ENCODE results near the gene SLC4A9.
"Not testable (repeated sequence)": the region's sequence is repeated elsewhere in the genome, so short reads cannot be mapped to it uniquely, and the experiment has no call there.

The SLC4A9 gene

DNA sequence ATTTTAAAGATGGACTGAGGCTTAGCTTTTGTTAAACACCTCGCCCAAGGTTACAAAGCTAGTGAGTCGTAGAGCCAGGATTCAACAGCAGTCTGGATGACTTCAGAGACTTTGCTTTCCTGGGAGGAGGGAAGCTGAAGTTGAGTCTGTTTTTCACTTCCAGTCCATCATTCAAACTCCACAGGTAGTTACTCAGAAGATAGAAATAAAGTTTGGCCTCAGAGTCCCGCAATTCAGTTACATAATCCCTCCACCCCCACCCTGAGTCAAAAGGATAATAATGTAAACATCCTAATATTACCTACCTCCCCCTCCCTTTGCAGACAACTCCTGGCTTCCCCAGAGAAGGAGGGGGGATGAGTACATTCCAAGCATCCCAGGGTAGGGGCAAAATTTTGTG is 21.7 kb upstream of the SLC4A9 start:
- DNase-seq (ENCODE audit: low read depth), result no peak

DNA sequence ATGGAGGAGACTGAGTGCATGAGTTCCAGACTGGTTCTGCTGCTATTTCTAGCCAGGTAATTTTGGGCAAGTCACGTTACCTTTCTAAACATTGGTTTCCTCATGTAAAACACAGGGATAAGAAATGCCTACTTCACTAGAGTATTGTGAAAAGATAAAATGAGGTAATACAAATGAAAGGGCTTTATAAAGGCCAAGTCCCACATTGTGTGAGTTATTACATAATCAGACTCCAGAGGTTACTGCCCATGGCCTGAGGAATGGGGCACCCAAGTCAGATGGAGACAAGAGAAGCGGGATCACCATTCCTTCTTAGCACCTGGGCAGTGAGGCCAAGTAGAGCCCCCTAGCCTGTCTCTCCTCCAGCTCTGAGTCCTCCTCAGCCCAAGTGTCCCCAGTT is 21.1 kb upstream of the SLC4A9 start:
- DNase-seq (ENCODE audit: low read depth), result no peak

- DNase-seq (ENCODE audit: low read depth), result no peak
Observed at GRCh38 chr5:140339636-140340035, 20.4 kb upstream of the SLC4A9 start.

DNA sequence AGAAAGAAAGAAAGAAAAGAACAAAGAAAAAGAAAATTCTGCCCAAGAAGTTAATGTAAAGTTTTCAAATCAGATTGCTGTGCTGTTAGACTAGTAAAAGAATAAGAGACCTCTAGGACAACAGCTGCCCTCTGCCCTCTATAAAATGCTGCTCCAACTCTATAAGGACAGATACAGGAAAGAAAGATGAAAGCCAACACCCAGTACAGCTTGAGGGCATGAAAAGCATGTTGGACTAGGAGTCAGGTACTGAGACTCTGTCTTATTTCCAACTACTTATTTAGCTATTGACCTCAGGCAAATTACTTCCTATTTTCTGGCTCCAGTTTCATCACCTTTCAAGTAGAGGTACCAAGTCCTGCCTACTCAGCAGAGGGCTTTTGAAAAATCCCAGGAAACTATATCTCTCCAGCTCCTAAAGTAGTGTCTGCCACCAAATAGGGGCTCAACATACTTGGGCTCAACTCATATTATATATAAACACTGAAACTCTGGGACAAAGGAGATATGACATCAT is 19.3 kb upstream of the SLC4A9 start:
- no peak for DNase-seq (ENCODE audit: low read depth)

DNA sequence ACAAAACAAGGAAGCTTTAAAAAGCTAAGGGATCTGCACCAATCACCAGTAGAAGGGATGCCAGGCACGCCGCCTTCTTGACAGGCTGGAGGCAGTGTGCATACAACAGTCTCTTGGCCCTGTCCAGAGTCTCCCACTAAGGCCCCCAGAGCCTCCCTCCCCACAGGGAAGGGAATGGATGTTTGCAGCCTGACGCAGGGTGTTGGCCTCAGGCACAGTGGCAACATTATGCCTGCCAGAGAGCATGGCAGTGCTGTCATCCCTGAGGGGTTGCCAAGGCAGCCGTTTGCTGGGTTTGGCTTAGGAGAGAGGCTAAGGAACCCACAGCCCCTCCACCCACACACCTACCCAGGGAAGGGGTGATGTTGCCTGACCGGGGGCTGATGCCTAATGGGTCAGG is 18.4 kb upstream of the SLC4A9 start:
- DNase-seq (ENCODE audit: low read depth), result peak; percentile 38

DNA sequence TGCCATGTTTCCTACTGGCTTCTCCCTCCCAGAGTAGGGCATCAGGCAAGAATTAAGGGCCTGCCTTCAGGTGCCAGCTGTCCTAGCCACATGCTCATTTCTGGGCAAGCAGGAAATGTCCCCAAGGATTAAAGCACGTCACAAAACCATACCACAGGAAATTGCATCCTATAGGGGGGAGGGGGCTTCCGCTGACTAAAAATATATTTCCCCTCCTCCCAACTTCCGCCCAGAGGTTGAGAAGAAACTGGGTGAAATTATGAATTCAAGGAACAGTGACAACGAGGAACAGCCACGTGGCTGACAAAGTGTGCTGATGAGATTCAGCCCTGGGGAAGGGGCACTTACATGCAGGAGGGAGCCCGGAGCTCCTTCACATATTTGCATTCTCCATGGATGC is 17.7 kb upstream of the SLC4A9 start:
- DNase-seq (ENCODE audit: low read depth), result no peak

DNA sequence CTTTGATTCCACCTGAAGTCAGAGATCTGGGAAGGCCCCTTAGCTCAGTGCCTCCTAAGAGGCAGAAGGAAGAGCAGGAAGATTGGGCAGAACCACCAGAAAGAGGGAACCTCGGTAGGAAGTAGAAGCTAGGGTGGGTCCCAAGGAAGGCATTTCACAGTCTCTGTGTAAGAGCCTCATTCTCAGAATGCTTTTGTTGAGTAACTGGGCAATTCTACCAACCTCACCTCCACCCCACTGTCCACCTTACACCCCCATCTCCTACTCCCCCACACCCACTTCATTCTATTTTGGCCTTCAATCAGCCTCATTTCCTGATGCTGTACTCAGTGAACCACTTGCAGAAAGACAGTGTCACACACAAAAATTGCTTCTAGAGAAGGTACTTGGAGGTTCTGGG is 17.1 kb upstream of the SLC4A9 start:
- DNase-seq (ENCODE audit: low read depth), result no peak

- not testable (repeated sequence) for DNase-seq (ENCODE audit: low read depth)
Observed at GRCh38 chr5:140343849-140344248, 16.1 kb upstream of the SLC4A9 start.

DNA sequence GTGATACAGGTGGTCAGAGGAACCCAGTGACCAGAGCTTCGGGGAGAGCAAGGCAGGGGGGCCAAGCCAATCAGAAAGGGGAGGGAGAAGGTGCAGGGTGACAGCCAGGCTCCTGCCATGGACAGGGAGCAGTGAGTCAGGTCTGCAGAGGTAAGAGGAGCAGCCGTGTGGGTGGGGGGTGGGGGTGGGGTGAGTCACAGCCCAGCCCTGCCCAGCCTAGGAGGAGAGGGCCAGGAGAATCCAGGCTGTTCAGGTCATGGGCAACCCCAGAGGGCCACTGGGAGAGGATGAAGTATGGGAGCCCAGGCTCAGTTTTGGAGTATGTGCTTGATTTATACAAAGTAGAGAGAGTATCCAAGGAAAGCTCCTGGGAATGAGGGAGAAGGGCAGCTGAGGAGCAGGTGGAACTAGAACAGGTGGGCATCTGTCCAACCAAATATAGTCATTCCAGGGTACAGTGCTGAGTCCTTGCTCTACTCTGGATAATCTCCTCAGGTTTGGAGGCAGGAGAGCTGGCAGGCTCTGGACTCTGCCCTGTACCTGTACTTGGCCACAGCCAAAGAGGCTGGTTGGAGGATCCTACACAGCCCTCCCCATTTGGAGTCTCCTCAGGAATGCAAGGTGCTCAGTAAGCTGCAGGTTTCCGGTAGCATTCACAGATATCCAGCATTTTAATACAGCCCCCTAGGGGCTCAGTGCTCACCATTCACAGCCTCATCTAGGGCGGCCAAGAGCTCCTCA is 15.1 kb upstream of the SLC4A9 start:
- DNase-seq (ENCODE audit: low read depth), result no peak

DNA sequence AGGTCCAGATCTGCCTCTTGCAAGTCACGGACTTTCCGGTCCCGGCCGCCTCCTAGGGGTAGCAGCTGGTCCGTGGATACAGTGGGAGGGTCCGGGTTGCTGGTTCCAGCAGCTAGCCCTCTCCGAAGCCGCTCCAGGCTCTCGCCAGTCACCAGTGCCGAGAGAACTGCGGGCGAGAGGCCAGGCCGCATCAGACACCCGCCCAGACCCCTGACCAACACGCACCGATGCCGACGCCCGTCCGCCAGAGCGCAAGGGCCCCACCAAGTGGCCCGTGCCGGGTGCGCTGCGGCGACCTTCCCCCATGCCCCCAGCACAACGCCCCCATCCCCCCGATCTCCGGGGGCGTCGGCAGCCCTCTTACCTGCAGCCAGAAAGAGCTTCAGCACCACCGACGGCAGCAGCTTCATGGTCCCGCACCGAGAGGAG is 14.1 kb upstream of the SLC4A9 start:
- peak; percentile 42 for DNase-seq (ENCODE audit: low read depth)

DNA sequence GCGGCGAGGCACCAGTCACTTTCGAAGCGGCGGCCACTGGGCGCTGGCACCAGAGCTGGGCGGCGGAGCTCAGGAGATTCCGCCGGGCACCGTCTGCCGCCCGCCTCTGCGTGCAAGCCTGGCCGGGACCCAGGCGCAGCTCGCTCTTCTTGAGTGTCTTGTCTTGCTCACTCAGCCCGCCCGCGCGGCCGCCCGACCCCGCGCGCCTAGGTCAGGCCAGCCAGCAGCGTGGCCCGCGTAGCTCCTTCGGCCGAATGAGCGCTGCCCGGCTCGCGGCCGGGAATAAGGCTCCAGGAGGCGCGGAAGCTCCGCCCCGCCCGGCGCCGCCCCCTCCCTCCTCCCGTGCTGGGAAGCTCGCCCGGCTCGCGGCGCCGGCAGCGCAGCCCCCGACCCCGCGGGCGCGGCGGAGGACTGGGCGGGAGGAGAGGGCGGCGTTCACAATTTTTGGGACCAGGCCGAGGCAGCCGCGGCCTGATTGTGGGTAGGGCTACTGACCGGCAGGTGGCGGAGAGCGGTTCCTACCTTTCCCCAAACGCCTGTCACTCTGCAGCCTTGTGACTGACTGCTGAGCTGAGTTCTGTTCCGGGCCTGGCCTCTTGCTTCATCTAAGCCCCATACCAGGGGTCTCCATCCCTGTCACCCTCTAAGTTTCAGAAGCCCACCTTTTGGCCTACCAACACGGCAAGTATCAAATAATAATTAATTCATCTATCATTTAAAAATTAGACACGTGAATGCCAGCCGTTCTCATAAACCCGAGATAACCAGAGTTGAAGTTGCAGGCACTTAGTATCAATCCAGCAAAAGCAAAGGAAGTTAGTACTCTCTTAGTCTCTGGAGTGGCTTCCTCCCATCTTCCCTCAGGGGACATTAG is 13.4 kb upstream of the SLC4A9 start, which contains the start of gene HBEGF:
Gene HBEGF (minus strand): TSS at position 256 of the 874 bp plus-strand sequence. CDS start 275 bp downstream, outside the sequence.
- DNase-seq (ENCODE audit: low read depth), result peak; percentile 49

DNA sequence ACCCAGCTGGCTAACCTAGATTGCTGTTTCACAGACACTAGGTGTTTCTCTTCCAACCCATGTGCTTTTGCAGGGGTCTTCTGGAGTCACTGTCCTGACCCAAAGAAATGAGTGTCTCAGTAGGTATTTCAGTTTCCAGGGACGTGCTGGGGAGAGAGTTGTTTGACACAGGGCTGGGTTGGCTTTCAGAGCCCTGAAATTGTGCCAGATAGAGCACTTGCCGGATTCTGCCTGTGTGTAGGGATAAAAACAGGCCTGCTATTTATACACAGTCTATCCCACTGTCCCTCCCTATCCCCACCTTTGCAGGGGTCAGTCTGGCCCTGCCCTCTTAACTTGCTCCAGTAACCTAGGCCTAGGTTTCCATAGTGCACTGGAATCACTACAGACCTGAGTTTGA is 12.6 kb upstream of the SLC4A9 start:
- no peak for DNase-seq (ENCODE audit: low read depth)

DNA sequence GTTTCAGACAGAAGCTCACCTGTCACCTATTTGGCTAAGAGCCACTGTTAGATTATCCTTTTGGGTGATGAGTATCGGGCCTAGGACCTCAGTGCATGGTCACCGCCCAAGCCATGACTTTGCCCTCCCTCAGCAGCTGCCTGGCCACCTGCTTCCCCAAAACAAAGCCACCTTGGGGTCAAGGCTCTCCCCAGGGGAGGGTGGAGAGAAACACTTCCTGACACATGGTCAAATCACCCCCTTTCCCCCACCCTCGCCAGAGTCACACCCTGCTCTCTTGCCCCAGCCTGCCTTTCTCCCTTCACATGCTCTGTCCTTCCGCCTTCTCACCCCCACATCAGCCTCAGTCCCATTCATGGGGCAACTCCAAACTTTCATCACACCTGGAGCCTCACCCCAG is 11.9 kb upstream of the SLC4A9 start:
- no peak for DNase-seq (ENCODE audit: low read depth)

GRCh38 chr5:140349244-140349643 is 10.8 kb upstream of the SLC4A9 start:
- no peak for DNase-seq (ENCODE audit: low read depth)

DNA sequence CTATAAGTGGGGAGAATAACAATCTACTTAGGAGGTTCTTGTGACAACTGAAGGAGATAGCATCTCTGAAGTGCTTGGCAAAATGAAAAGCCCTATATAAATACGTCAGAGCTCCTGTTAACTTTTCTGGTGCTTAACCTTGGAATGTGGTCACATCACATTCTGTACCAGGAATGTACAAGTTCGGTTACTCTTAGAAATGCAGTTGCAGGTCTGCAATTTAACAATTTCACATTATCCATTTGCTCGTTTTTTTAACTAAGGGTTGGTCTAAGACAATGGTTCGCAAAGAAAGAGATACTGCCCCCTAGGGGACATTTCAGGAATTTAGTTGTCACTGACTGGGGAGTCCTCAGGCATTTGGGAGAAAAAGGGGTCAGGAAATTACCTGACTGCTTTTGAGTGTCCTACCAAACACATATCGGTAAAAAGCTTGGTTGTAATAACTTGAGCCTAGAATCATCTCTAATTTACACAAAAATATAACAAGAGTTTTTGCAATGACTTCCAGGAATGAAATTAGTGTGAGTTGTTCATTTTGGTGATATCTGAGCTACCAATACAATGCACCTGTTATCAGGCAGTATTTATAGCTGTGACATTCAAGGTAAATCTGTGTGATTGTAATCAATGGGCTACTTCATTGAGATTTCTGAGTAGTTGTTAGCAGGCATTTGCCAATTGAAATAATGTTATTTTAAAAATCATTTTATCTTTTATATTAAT is 8.2 kb upstream of the SLC4A9 start:
- DNase-seq (ENCODE audit: low read depth), result peak; percentile 49

DNA sequence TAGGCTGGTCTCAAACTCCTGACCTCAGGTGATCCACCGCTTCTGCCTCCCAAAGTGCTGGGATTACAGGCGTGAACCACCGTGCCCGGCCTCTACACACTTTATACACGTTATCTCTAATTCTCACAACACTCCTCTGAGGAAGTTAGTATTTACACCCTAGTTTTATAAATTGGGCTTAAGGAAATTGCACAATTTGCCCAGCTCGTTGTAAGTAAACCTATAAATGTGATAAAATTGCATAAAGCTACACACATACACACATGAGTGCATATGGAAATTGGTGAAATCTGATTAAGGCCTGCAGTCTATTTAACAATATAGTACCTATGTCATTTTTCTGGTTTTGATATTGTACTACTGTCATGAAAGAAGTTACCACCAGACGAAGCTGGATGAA is 4.4 kb upstream of the SLC4A9 start:
- DNase-seq (ENCODE audit: low read depth), result no peak

- DNase-seq (ENCODE audit: low read depth), result no peak
Observed at GRCh38 chr5:140356853-140357725, 2.9 kb upstream of the SLC4A9 start.

- peak; percentile 76 for DNase-seq (ENCODE audit: low read depth)
Observed at GRCh38 chr5:140357726-140358093, 2.3 kb upstream of the SLC4A9 start.

DNA sequence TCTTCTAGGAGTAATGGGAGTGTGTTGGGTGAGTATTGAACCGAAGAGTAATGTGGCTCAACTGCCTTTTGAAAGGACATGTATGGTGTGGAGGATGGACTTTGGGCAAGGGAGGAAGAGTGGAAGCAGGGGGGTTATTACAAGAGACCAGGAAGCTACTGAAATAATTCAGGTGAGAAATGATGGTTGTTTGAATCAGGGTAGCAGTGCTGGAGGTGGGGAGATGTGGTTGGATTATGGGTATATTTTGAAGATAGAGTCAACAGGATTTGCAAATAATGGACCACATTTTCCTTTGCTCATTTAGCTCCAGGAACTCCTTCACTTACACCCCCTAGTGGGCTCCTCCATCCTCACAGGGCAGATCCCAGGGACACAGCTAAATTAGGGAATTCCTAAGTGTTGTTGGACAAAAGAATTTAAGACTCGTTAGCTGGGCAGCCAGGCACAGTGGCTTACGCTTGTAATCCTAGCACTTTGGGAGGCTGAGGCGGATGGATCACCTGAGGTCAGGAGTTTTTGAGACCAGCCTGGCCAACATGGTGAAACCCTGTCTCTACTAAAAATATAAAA is 1.2 kb upstream of the SLC4A9 start:
- DNase-seq (ENCODE audit: low read depth), result peak; percentile 18

DNA sequence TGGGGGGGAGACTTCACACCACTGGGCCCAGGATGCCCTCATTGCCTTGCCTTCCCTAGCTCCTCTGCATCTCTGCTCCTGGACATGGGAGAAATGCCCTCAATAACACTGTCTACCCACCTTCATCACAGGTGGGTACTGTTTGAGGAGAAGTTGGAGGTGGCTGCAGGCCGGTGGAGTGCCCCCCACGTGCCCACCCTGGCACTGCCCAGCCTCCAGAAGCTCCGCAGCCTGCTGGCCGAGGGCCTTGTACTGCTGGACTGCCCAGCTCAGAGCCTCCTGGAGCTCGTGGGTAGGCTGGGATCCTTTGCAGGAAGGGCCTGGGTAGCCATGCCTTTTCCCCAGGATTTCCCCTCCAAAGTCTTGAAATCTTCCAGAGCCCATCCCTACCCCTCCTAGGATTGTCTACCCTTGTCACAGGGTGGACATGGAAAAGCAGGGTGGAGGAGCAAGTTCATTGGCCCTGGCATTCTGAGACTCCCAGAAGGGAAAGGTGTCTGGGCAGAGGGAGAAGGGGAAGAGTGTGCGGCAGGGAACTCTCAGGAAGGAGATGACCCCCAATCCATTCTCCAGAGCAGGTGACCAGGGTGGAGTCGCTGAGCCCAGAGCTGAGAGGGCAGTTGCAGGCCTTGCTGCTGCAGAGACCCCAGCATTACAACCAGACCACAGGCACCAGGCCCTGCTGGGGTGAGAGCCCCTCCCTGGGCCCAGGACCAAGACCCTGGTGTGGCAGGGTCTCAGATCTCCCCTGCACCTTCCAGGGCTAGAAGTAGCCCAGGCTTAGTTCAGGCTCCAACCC is 886 bp downstream of the SLC4A9 start:
- DNase-seq (ENCODE audit: low read depth), result no peak
